Measurements from ENCODE around the gene KCNQ4. TPM values are rescaled to one million over a fixed set of nuclear protein-coding genes. Genes with fewer than 3 reads are reported as not detected.

Gene KCNQ4
- total RNA-seq, 2 donors from 2014 or later: 1.0 to 1.7 TPM

- TF ChIP-seq CTCF (IDR thresholded peaks at IDR 0.05): no peak
Observed at GRCh38 chr1:40876436-40876761, 92.8 kb downstream of the KCNQ4 start.

GRCh38 chr1:40876891-40877290, 93.3 kb downstream of the KCNQ4 start:
- peak overlapping the region; percentile 2 to 27 for H3K27ac ChIP-seq

More at GRCh38 chr1:40876436-40876761, 92.8 kb downstream of the KCNQ4 start:
- H3K4me3 ChIP-seq: no peak overlapping the region
- H3K36me3 ChIP-seq: no peaks in the 10 kb centered on the region
- peaks cover 0 to 10% of the 10 kb centered on the region in 2 donors for H3K4me1 ChIP-seq
- peak overlapping the region; percentile 18 to 31 for H3K27ac ChIP-seq
- H3K27me3 ChIP-seq: no peaks in the 10 kb centered on the region
- H3K9me3 ChIP-seq: peaks cover 0 to 10% of the 10 kb centered on the region in 2 donors
- DNase-seq (ENCODE audit: low spot score): no peak

GRCh38 chr1:40877698-40878097, 94.1 kb downstream of the KCNQ4 start:
- Histone ChIP-seq H3K27ac (peak overlapping the region; percentile 2 to 27), H3K9me3 (peaks cover 0 to 10% of the 10 kb centered on the region in 2 donors), H3K36me3 (no peaks in the 10 kb centered on the region), H3K4me3 (no peak overlapping the region), H3K4me1 (peaks cover 0 to 10% of the 10 kb centered on the region in 2 donors), H3K27me3 (no peaks in the 10 kb centered on the region)
- DNase-seq (ENCODE audit: low spot score): peak; percentile 66
- no peak for TF ChIP-seq CTCF (IDR thresholded peaks at IDR 0.05)

More at GRCh38 chr1:40876891-40877290, 93.3 kb downstream of the KCNQ4 start:
- no peaks in the 10 kb centered on the region for H3K27me3 ChIP-seq
- no peaks in the 10 kb centered on the region for H3K36me3 ChIP-seq
- H3K4me1 ChIP-seq: peaks cover 0 to 10% of the 10 kb centered on the region in 2 donors
- H3K4me3 ChIP-seq: no peak overlapping the region
- no peak for TF ChIP-seq CTCF (IDR thresholded peaks at IDR 0.05)
- H3K9me3 ChIP-seq: peaks cover 0 to 10% of the 10 kb centered on the region in 2 donors
- no peak for DNase-seq (ENCODE audit: low spot score)

- no peak overlapping the region for H3K4me3 ChIP-seq
- H3K27me3 ChIP-seq: peaks cover 0 to 7% of the 10 kb centered on the region in 2 donors
- peaks cover 0 to 10% of the 10 kb centered on the region in 2 donors for H3K9me3 ChIP-seq
- no peak overlapping the region for H3K27ac ChIP-seq
- no peak for TF ChIP-seq CTCF (IDR thresholded peaks at IDR 0.05)
- H3K36me3 ChIP-seq: no peaks in the 10 kb centered on the region
- no peak for DNase-seq (ENCODE audit: low spot score)
- H3K4me1 ChIP-seq: peaks cover 0 to 10% of the 10 kb centered on the region in 2 donors
Observed at GRCh38 chr1:40878906-40879305, 95.3 kb downstream of the KCNQ4 start.

- no peak overlapping the region for H3K27ac ChIP-seq
- peaks cover 0 to 10% of the 10 kb centered on the region in 2 donors for H3K4me1 ChIP-seq
Observed at GRCh38 chr1:40879482-40880175, 96.0 kb downstream of the KCNQ4 start.

More at GRCh38 chr1:40879482-40880175, 96.0 kb downstream of the KCNQ4 start:
- Histone ChIP-seq H3K4me3 (no peak overlapping the region), H3K9me3 (peaks cover 0 to 10% of the 10 kb centered on the region in 2 donors), H3K27me3 (peaks cover 0 to 7% of the 10 kb centered on the region in 2 donors), H3K36me3 (no peaks in the 10 kb centered on the region)
- DNase-seq (ENCODE audit: low spot score): no peak
- no peak for TF ChIP-seq CTCF (IDR thresholded peaks at IDR 0.05)
